Ishikawa (cell line): ENCODE measurements around the gene ADGRB2.
A peak's percentile ranks its signal among the peaks of the same experiment; 100 is the strongest.

ENCODE experiments used
- CEBPB ChIP-seq: IDR thresholded peaks from 2 replicates; pipeline ENCODE4 v1.6.1; 2012
- CREB1 ChIP-seq: IDR thresholded peaks from 2 replicates; pipeline ENCODE4 v1.6.1; 2012; ENCODE audit warnings: low read depth
- EGR1 ChIP-seq: IDR thresholded peaks from 2 replicates; pipeline ENCODE4 v1.6.1; 2012
- EP300 ChIP-seq: IDR thresholded peaks from 2 replicates; pipeline ENCODE4 v1.6.1; 2012; ENCODE audit warnings: borderline replicate concordance
- FOXM1 ChIP-seq: IDR thresholded peaks from 2 replicates; pipeline ENCODE4 v1.6.1; 2012; ENCODE audit warnings: low read depth, borderline replicate concordance
- MAX ChIP-seq: IDR thresholded peaks from 2 replicates; pipeline ENCODE4 v1.6.1; 2012
- NFIC ChIP-seq: IDR thresholded peaks from 2 replicates; pipeline ENCODE4 v1.6.1; 2012
- RAD21 ChIP-seq: IDR thresholded peaks from 2 replicates; pipeline ENCODE4 v1.6.1; 2012; ENCODE audit warnings: low read depth
- REST ChIP-seq: IDR thresholded peaks from 2 replicates; pipeline ENCODE4 v1.6.1; 2012; ENCODE audit warnings: low read depth, mild to moderate bottlenecking
- TAF1 ChIP-seq: IDR thresholded peaks from 2 replicates; pipeline ENCODE4 v1.6.1; 2012; ENCODE audit warnings: low read depth, mild to moderate bottlenecking
- TCF12 ChIP-seq: IDR thresholded peaks from 2 replicates; pipeline ENCODE4 v1.6.1; 2012; ENCODE audit warnings: low read depth
- TEAD4 ChIP-seq: IDR thresholded peaks from 2 replicates; pipeline ENCODE4 v1.6.1; 2012
- USF1 ChIP-seq: IDR thresholded peaks from 2 replicates; pipeline ENCODE4 v1.6.1; 2012
- YY1 ChIP-seq: IDR thresholded peaks from 2 replicates; pipeline ENCODE4 v1.6.1; 2012; ENCODE audit warnings: low read depth
- ZBTB7A ChIP-seq: IDR thresholded peaks from 2 replicates; pipeline ENCODE4 v1.6.1; 2012; ENCODE audit warnings: low read depth

The ADGRB2 gene

GRCh38 chr1:31747304-31747703 lies 16.8 kb downstream of the ADGRB2 start:
- TF ChIP-seq EP300, result no peak
- no peak for TF ChIP-seq USF1
- TF ChIP-seq TEAD4, result no peak
- TF ChIP-seq NFIC, result no peak
- TF ChIP-seq RAD21, result no peak
- TF ChIP-seq EGR1, result no peak
- TF ChIP-seq FOXM1, result no peak
- no peak for TF ChIP-seq CEBPB
- TF ChIP-seq ZBTB7A, result no peak
- no peak for TF ChIP-seq YY1
- TF ChIP-seq CREB1, result no peak
- no peak for TF ChIP-seq TAF1
- no peak for TF ChIP-seq TCF12
- no peak for TF ChIP-seq MAX
- TF ChIP-seq REST, result no peak

- TF ChIP-seq TAF1 (no peak), NFIC (no peak), CEBPB (no peak), YY1 (no peak), EGR1 (no peak), EP300 (no peak), RAD21 (no peak), ZBTB7A (no peak)
Measured at GRCh38 chr1:31746687-31747086, 17.5 kb downstream of the ADGRB2 start.

GRCh38 chr1:31745946-31746670 lies 18.0 kb downstream of the ADGRB2 start:
- TF ChIP-seq REST, result no peak
- no peak for TF ChIP-seq TCF12
- no peak for TF ChIP-seq CREB1
- TF ChIP-seq EP300, result no peak
- no peak for TF ChIP-seq MAX
- TF ChIP-seq CEBPB, result no peak
- TF ChIP-seq TEAD4, result no peak
- TF ChIP-seq RAD21, result no peak
- no peak for TF ChIP-seq FOXM1
- TF ChIP-seq TAF1, result no peak
- no peak for TF ChIP-seq USF1
- TF ChIP-seq YY1, result no peak
- no peak for TF ChIP-seq EGR1
- no peak for TF ChIP-seq ZBTB7A
- TF ChIP-seq NFIC, result no peak

- TF ChIP-seq FOXM1 (no peak), RAD21 (peak; percentile 84), TCF12 (no peak)
Measured at GRCh38 chr1:31745096-31745945, 18.8 kb downstream of the ADGRB2 start.

- TF ChIP-seq EP300, result no peak
- TF ChIP-seq EGR1, result no peak
- no peak for TF ChIP-seq TEAD4
- TF ChIP-seq REST, result no peak
- TF ChIP-seq USF1, result no peak
- no peak for TF ChIP-seq TCF12
- TF ChIP-seq TAF1, result no peak
- TF ChIP-seq YY1, result no peak
- TF ChIP-seq ZBTB7A, result no peak
- no peak for TF ChIP-seq NFIC
- TF ChIP-seq CEBPB, result no peak
- TF ChIP-seq MAX, result no peak
- no peak for TF ChIP-seq FOXM1
- no peak for TF ChIP-seq CREB1
- no peak for TF ChIP-seq RAD21
Measured at GRCh38 chr1:31744165-31744888, 19.8 kb downstream of the ADGRB2 start.
